GM12878 (cell line): ENCODE results near the gene SETD5. TPM values are rescaled to one million over a fixed set of nuclear protein-coding genes. Genes with fewer than 3 reads are reported as not detected.
A peak's percentile ranks its signal among the peaks of the same experiment; 100 is the strongest.

Experiments used
- ATAC-seq: fragments of 200-7000 bp; cut with Tn5 transposase; 3 replicates; pipeline ENCODE4 v1.9.1; 2020; ENCODE audit warnings: mild to moderate bottlenecking, moderate library complexity
- BruUV-seq: library from RNA; stranded (reverse); fragments of 400-500 nt; replicated peaks from 2 replicates; lab custom pipeline; 2021; lab: Mats Ljungman, UMichigan
- CTCF ChIA-PET: fragments of 300-600 bp; sonication (Branson Sonifier 250); formaldehyde crosslinking; extraction: SDS; loops from one replicate; lab custom pipeline; 2021; ENCODE audit warnings: inconsistent platforms; lab: Yijun Ruan, JAX
- POLR2A ChIA-PET: fragments of 350-600 bp; formaldehyde crosslinking; extraction: SDS; loops from one replicate; lab custom pipeline; 2021; ENCODE audit warnings: inconsistent platforms; lab: Charles Lee
- RAD21 ChIA-PET: fragments of 300-600 bp; sonication (Branson Sonifier 250); formaldehyde crosslinking; loops from one replicate; lab custom pipeline; 2023; ENCODE audit warnings: antibody characterized with exemption; ENCODE audit not compliant: unreplicated experiment; lab: Charles Lee
- SMC1A ChIA-PET: fragments of 300-600 bp; sonication (Branson Sonifier 250); formaldehyde crosslinking; loops from one replicate; lab custom pipeline; 2023; ENCODE audit not compliant: unreplicated experiment, uncharacterized antibody; lab: Charles Lee
- DNase-seq: peaks from one replicate; pipeline ENCODE4 v3.0.0-alpha.2; 2011; ENCODE audit warnings: low read depth, low spot score
- FAIRE-seq: peaks from 3 replicates; lab custom pipeline; 2011; peaks lifted over from hg19 to GRCh38; lab: Jason Lieb, UNC
- H2AFZ ChIP-seq: 2 replicates; pipeline ENCODE4 v1.6.0; 2011; ENCODE audit warnings: low read depth, low read length, control low read depth; ENCODE audit not compliant: control insufficient read depth
- H3K27ac ChIP-seq: 2 replicates; pipeline ENCODE4 v1.5.1; 2011; ENCODE audit warnings: control low read depth; ENCODE audit not compliant: control insufficient read depth, insufficient read depth
- H3K27me3 ChIP-seq, 2 experiments: replicated peaks in 1 of 2; 2 replicates each; pipeline versions ENCODE4 v1.6.0 to v1.6.1; 2011; ENCODE audit warnings: low read length in 1 of 2; ENCODE audit not compliant: control insufficient read depth in 2 of 2, insufficient read depth in 2 of 2
- H3K36me3 ChIP-seq, 2 experiments: 2 replicates each; pipeline ENCODE4 v1.5.1; 2011; ENCODE audit warnings: low read length in 1 of 2; ENCODE audit not compliant: control insufficient read depth in 2 of 2, insufficient read depth in 2 of 2
- H3K4me1 ChIP-seq: 2 replicates; pipeline ENCODE4 v1.6.1; 2011; ENCODE audit warnings: mild to moderate bottlenecking, low read length, moderate library complexity, mixed read lengths; ENCODE audit not compliant: control insufficient read depth, insufficient read depth
- H3K4me2 ChIP-seq: 2 replicates; pipeline ENCODE4 v1.6.0; 2011; ENCODE audit warnings: control low read depth; ENCODE audit not compliant: control insufficient read depth, insufficient read depth
- H3K4me3 ChIP-seq: fragments of 200-600 bp; sonication (generic); 2 replicates; pipeline ENCODE4 v1.5.1; 2016
- H3K79me2 ChIP-seq: 2 replicates; pipeline ENCODE4 v1.6.0; 2011; ENCODE audit warnings: low read length; ENCODE audit not compliant: control insufficient read depth, insufficient read depth
- H3K9ac ChIP-seq: 2 replicates; pipeline ENCODE4 v1.8.0; 2011; ENCODE audit warnings: low read length, control low read depth, mixed read lengths; ENCODE audit not compliant: control insufficient read depth, insufficient read depth
- H3K9me3 ChIP-seq: replicated peaks from 3 replicates; pipeline ENCODE4 v1.5.1; 2011; ENCODE audit warnings: mild to moderate bottlenecking, low read length; ENCODE audit not compliant: control insufficient read depth, insufficient read depth
- H4K20me1 ChIP-seq: 2 replicates; pipeline ENCODE4 v1.6.0; 2011; ENCODE audit not compliant: control insufficient read depth, insufficient read depth
- ATF7 ChIP-seq: fragments of 450-650 bp; IDR thresholded peaks from 2 replicates; pipeline ENCODE4 v1.6.1; 2016; ENCODE audit warnings: low read depth, mild to moderate bottlenecking
- CBX3 ChIP-seq: fragments of 200-600 bp; sonication (generic); IDR thresholded peaks from 2 replicates; pipeline ENCODE4 v1.6.1; 2016; ENCODE audit warnings: low read depth, borderline replicate concordance
- CHD4 ChIP-seq: fragments of 200-600 bp; sonication (generic); IDR thresholded peaks from 2 replicates; pipeline ENCODE4 v1.6.1; 2016; ENCODE audit warnings: mild to moderate bottlenecking
- EZH2 ChIP-seq: IDR thresholded peaks from 2 replicates; pipeline ENCODE4 v1.6.1; 2012; ENCODE audit warnings: low read depth, mild to moderate bottlenecking, control low read depth, inconsistent platforms, low read length, borderline replicate concordance; ENCODE audit not compliant: control insufficient read depth
- HCFC1 ChIP-seq: fragments of 150-350 bp; IDR thresholded peaks from 2 replicates; pipeline ENCODE4 v1.6.1; 2014; ENCODE audit warnings: low read length
- HDGF ChIP-seq: fragments of 450-650 bp; IDR thresholded peaks from 2 replicates; pipeline ENCODE4 v1.6.1; 2016; ENCODE audit warnings: antibody characterized with exemption
- KLF5 ChIP-seq: fragments of 450-650 bp; IDR thresholded peaks from 2 replicates; pipeline ENCODE4 v1.6.1; 2014; ENCODE audit warnings: mild to moderate bottlenecking; ENCODE audit not compliant: partially characterized antibody
- POLR2AphosphoS2 ChIP-seq: IDR thresholded peaks from 2 replicates; pipeline ENCODE4 v1.6.1; 2011; ENCODE audit warnings: low read depth, mild to moderate bottlenecking, low read length, improper control_type of control experiment, moderate library complexity
- RCOR1 ChIP-seq: conservative IDR thresholded peaks from 2 replicates; pipeline ENCODE4 v1.6.1; 2012; ENCODE audit warnings: low read depth, low read length, improper control_type of control experiment
- SIN3A ChIP-seq: IDR thresholded peaks from 2 replicates; pipeline ENCODE4 v1.6.1; 2012; ENCODE audit warnings: low read depth, low read length, improper control_type of control experiment
- SMAD5 ChIP-seq: IDR thresholded peaks from 2 replicates; pipeline ENCODE4 v1.6.1; 2016; ENCODE audit warnings: antibody characterized with exemption, low read depth
- SMARCA5 ChIP-seq: fragments of 450-650 bp; IDR thresholded peaks from 2 replicates; pipeline ENCODE4 v1.6.1; 2017; ENCODE audit warnings: mild to moderate bottlenecking
- TCF12 ChIP-seq: IDR thresholded peaks from 2 replicates; pipeline ENCODE4 v1.6.1; 2011; ENCODE audit warnings: low read depth, mild to moderate bottlenecking, low read length
- WRNIP1 ChIP-seq: IDR thresholded peaks from 2 replicates; pipeline ENCODE4 v1.6.1; 2011; ENCODE audit warnings: low read depth, low read length, improper control_type of control experiment, borderline replicate concordance
- ZNF384 ChIP-seq: IDR thresholded peaks from 2 replicates; pipeline ENCODE4 v1.6.1; 2012; ENCODE audit warnings: low read depth, mild to moderate bottlenecking, low read length, improper control_type of control experiment, borderline replicate concordance
- ZZZ3 ChIP-seq: IDR thresholded peaks from 2 replicates; pipeline ENCODE4 v1.6.1; 2011; ENCODE audit warnings: low read depth; ENCODE audit not compliant: control insufficient read depth, insufficient read length
- WGBS: methylation state at CpG from one replicate; pipeline ENCODE4 v1.1.6; 2016; ENCODE audit warnings: low lambda C conversion rate; ENCODE audit not compliant: insufficient replicate concordance, insufficient coverage; ENCODE audit errors: missing lambda C conversion rate; 5-methylcytosine and 5-hydroxymethylcytosine counted together
- in situ Hi-C: fragments of 300-500 bp; cut with MboI; formaldehyde crosslinking; loops from 9 replicates; pipeline ENCODE4 v1.14.3; 2018; ENCODE audit warnings: mixed read lengths
- intact Hi-C: fragments of 100-400 bp; cut with micrococcal nuclease; formaldehyde crosslinking; loops from one replicate; pipeline ENCODE4 v1.14.2; 2022; ENCODE audit not compliant: unreplicated experiment
- polyA plus RNA-seq, 11 experiments: library from polyadenylated mRNA; depleted of rRNA in 4 of 11; unstranded in 6 of 11; stranded (reverse) in 5 of 11; fragments of >200 nt; fragmentation: Nextera tagmentation in 4 of 11; fragmentation: Illumina TruSeq in 1 of 11; extraction: Ambion mirVana in 4 of 11; extraction: Trizol in 1 of 11; gene quantifications; 1 replicate in 1 of 11; 2 replicates in 10 of 11; pipeline versions ENCODE4 v1.2.1 to v1.2.3, GENCODE V29; 2011 to 2016; ENCODE audit warnings: inconsistent platforms in 2 of 11, missing spikeins in 2 of 11, low read depth in 1 of 11
- total RNA-seq, 4 experiments: library from RNA; depleted of rRNA in 3 of 4; stranded (reverse); fragments of >200 nt in 3 of 4; fragmentation: Illumina TruSeq in 1 of 4; extraction: Trizol in 1 of 4; gene quantifications; 2 replicates each; pipeline versions ENCODE4 v1.2.1 to v1.2.3, GENCODE V29; 2013 to 2021
- TF ChIP-seq, protein P1 (sequence below): fragments of 450-650 bp; formaldehyde crosslinking; IDR thresholded peaks from 2 replicates; pipeline ENCODE4 v1.4.0; 2020; ENCODE audit warnings: mild to moderate bottlenecking, moderate library complexity
- TF ChIP-seq, protein P2 (sequence below): IDR thresholded peaks from 2 replicates; pipeline ENCODE4 v1.6.1; 2011; ENCODE audit warnings: low read depth, mild to moderate bottlenecking, low read length, moderate library complexity, borderline replicate concordance; ENCODE audit errors: extremely low read depth

SETD5 gene
- total and polyA plus RNA-seq, 10 of the 15 experiments (the other 5 are each of a cell fraction or from before 2014, with no cell fraction given): 8.2 to 94.0 (median 55.4) TPM

- in situ Hi-C loops (no loop called here), intact Hi-C loops (no loop called here)
- no peak overlapping the region for H3K4me2 ChIP-seq
- H3K4me3 ChIP-seq: no peak overlapping the region
- TF ChIP-seq CBX3: no peak
- TF ChIP-seq ZNF384: peak; percentile 67; the same call in 1 of the 2 replicates
- no peak for TF ChIP-seq HDGF
- TF ChIP-seq POLR2AphosphoS2: no peak
- no peak for TF ChIP-seq EZH2
- TF ChIP-seq SMARCA5: no peak
- no peak for TF ChIP-seq TCF12
- no peak for TF ChIP-seq WRNIP1
- no peak for TF ChIP-seq ZZZ3
- TF ChIP-seq HCFC1: no peak
- no peak for TF ChIP-seq KLF5
- TF ChIP-seq, protein P1, sequence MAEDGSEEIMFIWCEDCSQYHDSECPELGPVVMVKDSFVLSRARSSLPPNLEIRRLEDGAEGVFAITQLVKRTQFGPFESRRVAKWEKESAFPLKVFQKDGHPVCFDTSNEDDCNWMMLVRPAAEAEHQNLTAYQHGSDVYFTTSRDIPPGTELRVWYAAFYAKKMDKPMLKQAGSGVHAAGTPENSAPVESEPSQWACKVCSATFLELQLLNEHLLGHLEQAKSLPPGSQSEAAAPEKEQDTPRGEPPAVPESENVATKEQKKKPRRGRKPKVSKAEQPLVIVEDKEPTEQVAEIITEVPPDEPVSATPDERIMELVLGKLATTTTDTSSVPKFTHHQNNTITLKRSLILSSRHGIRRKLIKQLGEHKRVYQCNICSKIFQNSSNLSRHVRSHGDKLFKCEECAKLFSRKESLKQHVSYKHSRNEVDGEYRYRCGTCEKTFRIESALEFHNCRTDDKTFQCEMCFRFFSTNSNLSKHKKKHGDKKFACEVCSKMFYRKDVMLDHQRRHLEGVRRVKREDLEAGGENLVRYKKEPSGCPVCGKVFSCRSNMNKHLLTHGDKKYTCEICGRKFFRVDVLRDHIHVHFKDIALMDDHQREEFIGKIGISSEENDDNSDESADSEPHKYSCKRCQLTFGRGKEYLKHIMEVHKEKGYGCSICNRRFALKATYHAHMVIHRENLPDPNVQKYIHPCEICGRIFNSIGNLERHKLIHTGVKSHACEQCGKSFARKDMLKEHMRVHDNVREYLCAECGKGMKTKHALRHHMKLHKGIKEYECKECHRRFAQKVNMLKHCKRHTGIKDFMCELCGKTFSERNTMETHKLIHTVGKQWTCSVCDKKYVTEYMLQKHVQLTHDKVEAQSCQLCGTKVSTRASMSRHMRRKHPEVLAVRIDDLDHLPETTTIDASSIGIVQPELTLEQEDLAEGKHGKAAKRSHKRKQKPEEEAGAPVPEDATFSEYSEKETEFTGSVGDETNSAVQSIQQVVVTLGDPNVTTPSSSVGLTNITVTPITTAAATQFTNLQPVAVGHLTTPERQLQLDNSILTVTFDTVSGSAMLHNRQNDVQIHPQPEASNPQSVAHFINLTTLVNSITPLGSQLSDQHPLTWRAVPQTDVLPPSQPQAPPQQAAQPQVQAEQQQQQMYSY: no peak
- TF ChIP-seq, protein P2, sequence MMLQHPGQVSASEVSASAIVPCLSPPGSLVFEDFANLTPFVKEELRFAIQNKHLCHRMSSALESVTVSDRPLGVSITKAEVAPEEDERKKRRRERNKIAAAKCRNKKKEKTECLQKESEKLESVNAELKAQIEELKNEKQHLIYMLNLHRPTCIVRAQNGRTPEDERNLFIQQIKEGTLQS: no peak
- peak; percentile 57; the same call in 1 of the 2 replicates for TF ChIP-seq ATF7
- TF ChIP-seq CHD4: no peak
- no peak for TF ChIP-seq SIN3A
- no peak for TF ChIP-seq SMAD5
- no peak for TF ChIP-seq RCOR1
- 100% methylated on average over 2 of the region's 2 CpGs for WGBS
- no peak overlapping the region for H3K27ac ChIP-seq
- ChIA-PET POLR2A (interaction anchor here (0.6 to 2.0 kb wide), 4 partner anchors 26 to 57 kb away, joined by 4 to 6 read pairs (median 4); no protein-coding TSS in a partner anchor), SMC1A (interaction anchor here (0.6 to 1.4 kb wide), 7 partner anchors 10 to 57 kb away, joined by 3 to 5 read pairs (median 3); no protein-coding TSS in a partner anchor), RAD21 (interaction anchor here (0.7 kb wide), 1 partner anchor 89 kb away, joined by 3 read pairs; no protein-coding TSS in a partner anchor), CTCF (interaction anchor here (0.6 to 1.6 kb wide), 3 partner anchors 20 to 54 kb away, joined by 3 to 4 read pairs (median 3); no protein-coding TSS in a partner anchor)
- no peak for ATAC-seq
- no peaks in the 10 kb centered on the region for H3K79me2 ChIP-seq
- no peak for DNase-seq
- BruUV-seq: no TSS peak
- H2AFZ ChIP-seq: no peak overlapping the region
- no peak overlapping the region for H3K9ac ChIP-seq
- H3K9me3 ChIP-seq: no peaks in the 10 kb centered on the region
- H3K36me3 ChIP-seq: peaks cover 17 to 21% of the 10 kb centered on the region in 2 experiments
- no peaks in the 10 kb centered on the region for H3K27me3 ChIP-seq
- H4K20me1 ChIP-seq: no peaks in the 10 kb centered on the region
- no peak for FAIRE-seq
- H3K4me1 ChIP-seq: no peaks in the 10 kb centered on the region
Observed at GRCh38 chr3:9452417-9452816, 55.0 kb downstream of the SETD5 start.
